ENCODE data around the gene GABRB3.

GABRB3 gene

DNA sequence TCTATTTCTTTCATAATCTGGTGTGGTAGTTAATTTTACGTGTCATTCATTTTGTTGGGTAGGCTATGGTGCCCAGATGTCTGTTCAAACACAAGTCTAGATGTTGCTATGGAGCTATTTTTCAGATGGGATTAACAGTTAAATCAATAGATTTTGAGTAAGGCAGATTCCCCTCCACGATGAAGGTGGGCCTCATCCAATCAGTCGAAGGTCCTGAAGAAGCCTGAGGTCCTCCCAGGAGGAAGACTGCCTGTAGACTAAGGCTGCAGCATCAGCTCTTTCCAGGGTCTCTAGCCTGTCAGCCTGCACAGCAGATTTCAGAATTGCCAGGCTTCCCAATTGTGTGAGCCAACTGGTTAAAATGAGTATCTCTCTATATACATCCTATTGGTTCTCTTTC lies 92.9 kb downstream of the GABRB3 start:
- TF ChIP-seq ZFX (IDR thresholded peaks at IDR 0.05; ENCODE audit: borderline replicate concordance), result no peak
- TF ChIP-seq, protein P1, sequence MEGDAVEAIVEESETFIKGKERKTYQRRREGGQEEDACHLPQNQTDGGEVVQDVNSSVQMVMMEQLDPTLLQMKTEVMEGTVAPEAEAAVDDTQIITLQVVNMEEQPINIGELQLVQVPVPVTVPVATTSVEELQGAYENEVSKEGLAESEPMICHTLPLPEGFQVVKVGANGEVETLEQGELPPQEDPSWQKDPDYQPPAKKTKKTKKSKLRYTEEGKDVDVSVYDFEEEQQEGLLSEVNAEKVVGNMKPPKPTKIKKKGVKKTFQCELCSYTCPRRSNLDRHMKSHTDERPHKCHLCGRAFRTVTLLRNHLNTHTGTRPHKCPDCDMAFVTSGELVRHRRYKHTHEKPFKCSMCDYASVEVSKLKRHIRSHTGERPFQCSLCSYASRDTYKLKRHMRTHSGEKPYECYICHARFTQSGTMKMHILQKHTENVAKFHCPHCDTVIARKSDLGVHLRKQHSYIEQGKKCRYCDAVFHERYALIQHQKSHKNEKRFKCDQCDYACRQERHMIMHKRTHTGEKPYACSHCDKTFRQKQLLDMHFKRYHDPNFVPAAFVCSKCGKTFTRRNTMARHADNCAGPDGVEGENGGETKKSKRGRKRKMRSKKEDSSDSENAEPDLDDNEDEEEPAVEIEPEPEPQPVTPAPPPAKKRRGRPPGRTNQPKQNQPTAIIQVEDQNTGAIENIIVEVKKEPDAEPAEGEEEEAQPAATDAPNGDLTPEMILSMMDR (IDR thresholded peaks at IDR 0.05), result no peak
- H3K27ac ChIP-seq, result no peak overlapping the region

DNA sequence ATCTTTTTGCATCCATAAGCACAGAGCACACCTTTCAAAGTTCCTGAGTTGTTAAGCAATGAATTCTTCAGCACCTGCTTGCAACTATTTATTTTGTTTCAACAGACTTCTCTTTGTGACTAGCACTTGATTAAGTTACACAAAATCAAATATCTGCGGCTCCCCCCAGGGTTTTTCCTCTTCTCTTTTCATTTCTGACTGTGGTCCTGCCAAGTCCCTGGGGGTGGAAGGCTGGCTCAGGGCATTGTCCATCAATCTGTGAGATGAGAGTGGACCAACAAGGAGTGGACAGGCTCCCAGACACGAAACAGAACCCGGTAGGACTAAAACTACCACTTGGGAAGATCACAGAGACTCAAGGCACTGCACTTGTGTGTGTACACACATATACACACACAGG lies 96.8 kb downstream of the GABRB3 start:
- H3K27ac ChIP-seq, result no peak overlapping the region
- TF ChIP-seq, protein P1 (IDR thresholded peaks at IDR 0.05), result no peak
- no peak for TF ChIP-seq ZFX (IDR thresholded peaks at IDR 0.05; ENCODE audit: borderline replicate concordance)

DNA sequence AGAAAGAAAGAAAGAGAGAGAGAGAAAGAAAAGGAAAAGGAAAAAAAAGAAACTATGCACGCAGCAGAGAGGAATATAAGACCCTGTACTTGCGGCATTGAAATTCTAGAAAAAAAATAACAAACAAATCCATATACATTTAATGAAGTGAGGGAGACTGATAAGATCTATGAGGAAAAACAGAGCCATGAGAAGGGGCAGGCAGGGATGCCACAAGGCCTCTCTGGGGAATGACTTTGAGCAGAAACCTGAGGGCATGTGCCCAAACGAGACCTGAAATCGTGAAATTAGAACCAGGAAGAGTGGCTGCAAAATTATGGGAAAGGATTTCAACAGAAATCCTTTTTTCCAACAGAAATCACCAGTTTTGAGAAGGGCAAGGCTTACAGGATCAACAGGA lies 98.4 kb downstream of the GABRB3 start:
- H3K27ac ChIP-seq, result no peak overlapping the region
- TF ChIP-seq, protein P1 (IDR thresholded peaks at IDR 0.05), result no peak
- no peak for TF ChIP-seq ZFX (IDR thresholded peaks at IDR 0.05; ENCODE audit: borderline replicate concordance)

DNA sequence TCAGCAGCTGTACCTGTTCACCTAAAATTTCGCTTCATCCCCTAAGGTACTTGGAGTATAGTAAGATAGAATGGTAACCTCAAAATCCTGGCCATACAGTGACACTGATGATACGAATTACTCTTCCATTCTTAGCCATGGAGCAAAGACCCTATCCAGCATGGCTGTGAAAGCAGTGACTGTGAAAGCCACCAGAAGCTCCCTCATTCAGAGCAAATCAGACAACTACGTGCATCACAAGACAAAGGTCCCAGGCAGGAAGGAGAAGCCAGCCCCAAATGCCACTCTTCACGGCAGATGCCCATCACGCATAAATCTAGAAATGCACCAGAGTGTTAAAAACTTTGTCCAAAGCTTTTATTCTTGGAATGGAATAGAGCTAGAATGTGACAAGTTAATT lies 99.4 kb downstream of the GABRB3 start:
- no peak overlapping the region for H3K27ac ChIP-seq
- no peak for TF ChIP-seq ZFX (IDR thresholded peaks at IDR 0.05; ENCODE audit: borderline replicate concordance)
- TF ChIP-seq, protein P1 (IDR thresholded peaks at IDR 0.05), result no peak

DNA sequence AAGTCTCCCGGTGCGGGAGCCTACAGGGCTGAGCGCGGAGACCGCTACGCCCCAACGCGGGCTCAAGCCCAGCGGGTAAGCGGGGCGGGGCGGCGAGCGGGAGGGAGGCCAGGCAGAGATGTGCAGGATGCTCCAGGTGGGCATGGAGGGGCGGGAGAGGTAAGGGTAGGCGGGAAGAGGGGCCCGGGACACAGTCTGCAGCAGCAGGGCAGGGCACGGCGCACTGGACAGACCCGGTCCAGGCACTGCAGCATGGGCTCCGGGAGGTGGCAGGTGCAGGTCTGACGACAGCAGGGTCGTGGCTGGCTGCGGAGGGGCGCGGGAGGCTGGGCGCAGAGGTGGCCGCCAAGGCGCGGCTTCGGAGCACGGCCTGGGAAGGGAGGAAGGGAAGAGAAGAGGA lies 102.8 kb downstream of the GABRB3 start:
- TF ChIP-seq, protein P1 (IDR thresholded peaks at IDR 0.05), result no peak
- TF ChIP-seq ZFX (IDR thresholded peaks at IDR 0.05; ENCODE audit: borderline replicate concordance), result no peak
- no peak overlapping the region for H3K27ac ChIP-seq

DNA sequence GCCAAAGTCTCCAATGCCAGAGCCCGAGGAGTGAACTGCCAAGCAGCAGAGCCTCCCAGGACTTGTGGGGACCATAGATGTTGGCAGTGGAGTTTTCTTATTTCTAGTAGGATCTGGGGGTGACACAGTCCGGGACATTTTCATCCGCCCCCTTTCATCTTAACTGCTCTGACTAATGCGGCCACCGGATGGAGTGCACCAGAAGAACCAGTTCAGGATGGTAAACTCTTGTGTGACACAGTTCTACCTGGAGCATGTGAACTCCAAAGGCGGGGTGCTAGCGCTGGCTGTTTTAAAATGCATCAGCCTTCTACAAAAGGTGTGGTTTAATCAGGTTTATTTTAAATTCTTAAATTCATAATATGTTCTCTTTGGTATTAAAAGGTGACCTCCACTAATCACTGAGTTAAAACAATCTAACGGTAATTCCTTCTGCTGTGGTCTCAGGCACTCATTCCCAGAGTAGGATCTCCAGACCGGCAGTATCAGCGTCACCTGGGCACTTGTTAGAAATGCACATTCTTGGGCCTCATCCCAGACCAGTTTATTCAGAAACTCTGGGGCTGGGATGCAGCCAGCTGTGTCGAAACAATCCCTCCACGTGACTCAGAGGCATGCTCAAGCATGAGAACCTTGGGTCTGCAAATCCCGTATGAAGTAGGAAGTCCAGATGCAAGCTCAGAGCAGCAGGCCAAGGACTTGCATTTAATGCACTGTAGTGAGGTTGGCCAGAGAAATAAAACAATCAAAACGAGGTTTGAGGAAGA lies 105.5 kb downstream of the GABRB3 start:
- TF ChIP-seq ZFX (IDR thresholded peaks at IDR 0.05; ENCODE audit: borderline replicate concordance), result no peak
- TF ChIP-seq, protein P1 (IDR thresholded peaks at IDR 0.05), result no peak
- no peak overlapping the region for H3K27ac ChIP-seq

DNA sequence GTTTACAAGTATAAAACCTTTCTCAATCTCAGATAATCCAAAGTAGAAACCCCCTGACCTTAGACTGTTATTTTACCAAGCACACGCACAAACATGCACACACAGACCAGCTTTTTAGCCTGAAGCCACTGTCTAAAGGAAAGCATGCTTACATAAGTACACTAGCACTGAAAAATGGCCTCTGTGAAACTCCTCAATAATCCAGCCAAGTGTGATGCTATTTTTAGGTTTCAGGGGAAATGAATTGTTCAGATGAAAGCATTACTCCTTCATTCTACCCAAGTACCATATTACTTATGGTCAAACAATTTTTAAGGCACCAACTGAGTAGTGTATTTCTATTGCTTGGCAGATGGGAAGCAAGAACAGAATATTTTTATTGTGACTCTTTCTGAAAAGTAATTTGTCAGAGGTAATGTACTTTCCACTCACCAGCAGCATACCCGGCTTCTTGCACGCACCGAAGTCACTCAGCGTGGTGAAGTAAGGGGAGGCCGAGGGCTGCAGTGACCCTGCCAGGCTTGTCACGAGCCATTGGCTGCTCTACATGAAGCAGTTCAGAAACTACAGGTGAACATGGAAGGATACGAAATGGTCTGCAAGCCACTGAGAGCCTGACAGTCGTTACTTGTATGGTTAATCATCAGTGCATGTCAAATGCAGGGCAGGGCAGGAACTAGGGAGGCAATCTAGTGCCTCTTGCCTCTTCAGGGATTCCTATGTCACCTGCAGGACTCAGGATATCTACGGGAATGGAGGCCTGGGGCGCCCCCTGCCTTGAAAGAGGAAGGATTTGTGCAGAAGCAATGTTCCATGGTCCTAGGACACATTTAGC lies 106.7 kb downstream of the GABRB3 start:
- H3K27ac ChIP-seq, result no peak overlapping the region
- TF ChIP-seq, protein P1 (IDR thresholded peaks at IDR 0.05), result peak; percentile 15; the same call in 1 of the 2 replicates
- TF ChIP-seq ZFX (IDR thresholded peaks at IDR 0.05; ENCODE audit: borderline replicate concordance), result no peak

All from 22Rv1 (cell line).